Mucosa of gallbladder (tissue), 1 donor: ENCODE data around the gene SETD3. TPM values are rescaled to one million over a fixed set of nuclear protein-coding genes. Genes with fewer than 3 reads are reported as not detected.

ENCODE experiments used
- DNase-seq: peaks from one replicate; pipeline ENCODE4 v3.0.0-alpha.2; 2020; ENCODE audit warnings: low spot score
- total RNA-seq: library from RNA; stranded (reverse); gene quantifications from one replicate; pipeline ENCODE4 v1.2.1, GENCODE V29; 2021
- donor health status: DM: no; HTN: no; CAD: no.

The SETD3 gene
- total RNA-seq: 68.9 TPM

GRCh38 chr14:99479906-99480869, at the start of gene SETD3:
SETD3 (minus strand) TSS chr14:99480859; CDS start chr14:99465805, 15,054 bp downstream.
- DNase-seq: peak; percentile 49

- DNase-seq: no peak
Observed at GRCh38 chr14:99529899-99530298, 49.2 kb upstream of the SETD3 start.

- no peak for DNase-seq
Observed at GRCh38 chr14:99527427-99528076, 46.9 kb upstream of the SETD3 start.

DNA sequence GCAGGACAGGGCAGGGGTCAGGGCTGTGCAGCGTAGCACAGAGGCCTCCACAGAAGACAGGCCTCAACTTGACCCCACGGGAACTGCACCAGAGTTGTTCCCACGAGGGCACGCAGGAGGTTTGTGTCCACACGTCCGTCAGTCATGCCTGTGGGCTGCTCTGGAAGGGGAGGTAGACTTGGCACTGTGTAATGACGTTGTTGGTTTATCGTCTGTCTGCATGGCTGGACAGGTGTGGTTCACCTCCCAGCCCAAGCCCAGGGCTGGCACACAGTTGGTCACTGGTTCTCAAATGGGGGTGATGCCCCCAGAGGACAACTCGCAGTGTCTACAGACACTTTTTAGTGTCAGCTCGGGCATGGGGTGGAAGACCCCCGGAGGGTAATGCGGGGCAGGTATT, 46.4 kb upstream of the SETD3 start:
- no peak for DNase-seq

GRCh38 chr14:99525699-99526080, 45.0 kb upstream of the SETD3 start:
- DNase-seq: no peak

DNA sequence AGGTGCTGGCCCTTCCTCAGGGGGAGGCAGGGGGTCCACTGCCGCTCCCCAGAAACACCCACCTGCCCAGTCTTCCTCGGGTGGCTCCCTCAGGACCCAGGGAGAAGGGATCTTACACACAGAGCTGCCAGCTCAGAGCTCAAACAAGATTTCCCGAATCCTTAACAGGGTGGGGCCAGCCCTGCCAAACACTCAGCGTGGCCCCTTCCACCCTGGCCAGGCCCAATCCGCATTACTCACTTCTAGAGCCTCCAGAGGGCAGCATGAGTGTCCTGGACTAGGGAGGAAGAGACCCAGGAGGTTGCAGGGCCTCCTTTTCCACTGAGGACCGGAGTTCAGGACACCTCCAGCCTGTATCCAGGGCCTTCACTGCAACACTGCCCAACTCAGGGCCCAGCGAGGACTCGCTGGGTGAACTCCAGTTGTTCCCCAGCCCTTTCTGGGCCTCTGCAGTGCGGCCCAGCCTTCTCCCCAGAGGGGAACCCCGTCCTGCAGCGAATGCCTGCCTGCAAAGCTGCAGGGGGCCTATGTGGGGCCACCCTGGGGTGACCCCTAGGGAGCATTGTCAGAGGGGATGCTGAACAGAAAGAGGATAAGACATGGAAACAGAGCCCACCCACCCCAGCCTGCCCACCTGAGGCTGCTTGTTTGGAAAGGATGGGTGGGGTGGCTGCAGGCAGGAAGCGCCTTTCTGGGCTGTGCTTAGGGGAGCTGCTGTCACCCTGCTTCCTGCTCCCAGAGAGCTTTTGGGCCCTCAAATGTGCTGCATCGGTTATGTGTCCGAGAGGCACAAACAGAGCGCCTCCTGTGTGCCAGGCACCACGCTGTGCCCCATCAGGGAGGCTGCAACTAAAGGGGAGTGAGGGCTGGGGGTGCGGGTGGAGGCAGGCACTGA, 44.4 kb upstream of the SETD3 start:
- no peak for DNase-seq

- no peak for DNase-seq
Observed at GRCh38 chr14:99524091-99524661, 43.5 kb upstream of the SETD3 start.

DNA sequence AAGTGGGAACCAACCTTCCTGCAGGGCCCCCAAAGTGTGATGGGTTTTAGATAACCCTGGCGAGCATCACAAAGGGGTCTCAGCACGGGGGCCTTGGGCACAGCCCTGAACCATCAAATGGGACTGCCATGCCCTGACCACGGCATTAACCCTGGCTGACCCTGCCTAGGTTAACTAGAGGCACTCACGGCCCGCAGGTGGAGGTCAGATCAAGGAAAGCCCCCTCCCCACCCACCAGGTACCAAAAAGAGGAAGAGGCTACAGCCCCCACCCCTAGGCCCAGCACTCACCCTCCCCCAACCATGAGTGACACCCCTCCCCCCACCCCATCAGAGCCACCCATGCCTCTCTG, 43.0 kb upstream of the SETD3 start:
- no peak for DNase-seq

- no peak for DNase-seq
Observed at GRCh38 chr14:99522934-99523703, 42.5 kb upstream of the SETD3 start.

- DNase-seq: no peak
Observed at GRCh38 chr14:99522457-99522891, 41.8 kb upstream of the SETD3 start.

GRCh38 chr14:99522025-99522401, 41.4 kb upstream of the SETD3 start:
- DNase-seq: no peak

- no peak for DNase-seq
Observed at GRCh38 chr14:99521176-99522024, 40.7 kb upstream of the SETD3 start.

GRCh38 chr14:99520571-99521081, 40.0 kb upstream of the SETD3 start:
- DNase-seq: no peak

- DNase-seq: no peak
Observed at GRCh38 chr14:99519931-99520421, 39.3 kb upstream of the SETD3 start.

DNA sequence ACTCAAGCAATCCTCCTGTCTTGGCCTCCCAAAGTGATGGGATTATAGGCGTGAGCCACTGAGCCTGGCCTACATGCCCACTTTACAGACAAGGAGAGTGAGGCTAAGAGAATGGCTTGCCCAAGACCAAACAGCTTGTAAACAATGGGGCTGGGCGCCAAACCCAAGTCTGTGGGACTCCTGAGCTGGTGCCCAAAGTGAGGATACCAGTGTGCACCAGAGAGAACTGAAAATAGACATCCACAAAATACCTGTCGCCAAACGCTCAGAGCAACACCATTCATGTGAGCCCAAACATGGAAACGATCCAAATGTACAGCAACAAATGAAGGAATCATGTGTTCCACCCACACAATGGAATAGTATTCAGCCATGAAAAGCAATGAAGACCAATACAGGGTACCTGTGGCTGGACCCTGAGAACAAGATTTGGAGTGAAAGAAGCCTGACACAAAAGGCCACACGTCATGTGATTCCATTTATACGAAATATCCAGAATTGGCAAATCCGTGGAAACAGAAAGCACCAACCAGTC, 38.8 kb upstream of the SETD3 start:
- no peak for DNase-seq

DNA sequence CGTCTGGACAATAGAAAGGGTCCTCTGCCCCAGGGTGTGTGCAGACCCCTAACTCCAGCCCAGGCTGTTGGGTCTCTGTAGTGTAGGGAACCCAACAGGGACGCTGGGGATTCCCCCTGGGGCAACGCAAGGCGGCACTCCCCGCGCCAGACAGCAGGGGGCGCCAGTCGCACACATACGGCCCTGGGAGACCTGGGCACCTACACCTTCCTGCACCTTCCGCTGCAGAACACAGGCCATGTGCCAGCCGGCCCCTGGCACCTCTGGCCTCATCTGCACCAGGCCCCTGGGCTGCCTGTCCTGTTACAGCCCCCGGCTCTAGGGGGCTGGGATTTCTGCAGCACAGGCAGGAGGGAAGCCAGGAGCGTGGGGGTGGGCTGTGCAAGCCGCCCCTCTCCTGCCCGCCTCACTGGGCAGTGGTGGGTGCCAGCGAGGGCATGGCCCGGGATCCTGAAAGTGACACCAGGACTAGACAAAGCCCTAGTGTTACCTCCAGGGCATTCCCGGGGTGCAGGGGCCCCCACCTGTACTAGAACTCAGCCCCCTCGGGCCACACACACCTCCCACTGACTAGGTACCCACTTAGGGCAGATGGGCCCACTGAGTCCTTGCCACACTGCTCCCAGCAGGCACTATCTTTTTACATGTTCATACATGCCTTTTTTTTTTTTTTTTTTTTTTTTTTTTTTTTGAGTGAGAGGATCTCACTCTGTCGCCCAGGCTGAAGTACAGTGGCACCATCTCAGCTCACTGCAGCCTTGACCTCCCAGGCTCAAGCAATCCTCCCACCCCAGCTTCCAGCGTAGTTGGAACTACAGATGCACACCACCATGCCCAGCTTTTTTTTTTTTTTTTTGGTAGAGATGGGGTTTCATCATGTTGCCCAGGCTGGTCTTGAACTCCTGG, 38.0 kb upstream of the SETD3 start:
- DNase-seq: peak; percentile 75

GRCh38 chr14:99517643-99518381, 37.2 kb upstream of the SETD3 start:
- DNase-seq: no peak
